HG03095 (cell line): ENCODE data around the gene CHST15.
A peak's percentile ranks its signal among the peaks of the same experiment; 100 is the strongest.
"Not testable (repeated sequence)": the region's sequence is repeated elsewhere in the genome, so short reads cannot be mapped to it uniquely, and the experiment has no call there.

ENCODE experiments used
- ATAC-seq: cut with Tn5 transposase; IDR thresholded peaks from one replicate; pipeline ENCODE4 v1.9.1; 2021; ENCODE audit warnings: moderate library complexity; ENCODE audit not compliant: unreplicated experiment

The CHST15 gene

GRCh38 chr10:124047427-124048152 lies 45.8 kb downstream of the CHST15 start:
- no peak for ATAC-seq

DNA sequence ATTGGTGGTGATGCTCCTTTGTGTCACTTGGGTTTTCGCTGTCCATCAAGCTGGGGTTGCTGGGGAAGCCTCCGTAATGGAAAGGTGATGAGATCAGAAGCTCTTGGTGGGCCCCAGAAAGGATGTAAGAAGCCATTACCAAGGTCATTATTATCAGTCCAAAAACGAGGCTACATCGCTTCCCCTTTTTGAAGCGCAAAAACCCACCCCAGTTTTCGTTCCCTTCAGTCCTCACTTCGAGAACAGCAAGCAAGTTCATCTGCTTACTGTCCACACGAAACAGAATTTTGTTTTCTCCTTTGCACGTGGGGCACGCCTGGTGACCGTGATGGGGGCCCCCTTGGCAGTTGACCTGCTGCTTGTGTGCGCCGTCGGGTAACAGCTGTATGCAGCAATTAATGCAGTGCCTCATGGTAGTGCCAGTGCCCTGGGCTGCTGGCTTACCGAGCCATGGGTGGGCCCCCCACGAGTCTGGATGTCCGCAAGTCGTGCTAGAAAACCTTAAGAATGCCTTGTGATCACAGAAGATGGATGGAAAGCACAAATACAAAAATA lies 47.5 kb downstream of the CHST15 start:
- ATAC-seq = no peak

DNA sequence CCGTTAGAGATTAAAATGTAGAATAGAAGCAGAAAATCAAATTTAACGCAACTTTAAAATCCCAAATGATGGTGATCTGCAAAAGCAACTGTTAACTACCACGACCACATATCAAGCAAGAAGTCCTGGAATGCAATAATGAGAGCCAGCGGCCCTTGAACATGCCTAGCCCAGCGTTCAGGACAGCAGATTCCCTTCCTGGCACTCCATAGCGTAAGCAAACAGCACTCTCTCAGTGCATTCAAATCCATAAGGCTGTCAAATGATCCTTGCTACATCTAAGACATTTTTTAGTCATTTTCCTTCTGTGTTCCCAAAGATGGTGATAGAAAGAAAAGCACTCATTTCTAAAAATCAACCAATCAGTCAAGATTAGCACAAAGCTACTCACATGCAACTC lies 48.1 kb downstream of the CHST15 start:
- ATAC-seq = no peak

DNA sequence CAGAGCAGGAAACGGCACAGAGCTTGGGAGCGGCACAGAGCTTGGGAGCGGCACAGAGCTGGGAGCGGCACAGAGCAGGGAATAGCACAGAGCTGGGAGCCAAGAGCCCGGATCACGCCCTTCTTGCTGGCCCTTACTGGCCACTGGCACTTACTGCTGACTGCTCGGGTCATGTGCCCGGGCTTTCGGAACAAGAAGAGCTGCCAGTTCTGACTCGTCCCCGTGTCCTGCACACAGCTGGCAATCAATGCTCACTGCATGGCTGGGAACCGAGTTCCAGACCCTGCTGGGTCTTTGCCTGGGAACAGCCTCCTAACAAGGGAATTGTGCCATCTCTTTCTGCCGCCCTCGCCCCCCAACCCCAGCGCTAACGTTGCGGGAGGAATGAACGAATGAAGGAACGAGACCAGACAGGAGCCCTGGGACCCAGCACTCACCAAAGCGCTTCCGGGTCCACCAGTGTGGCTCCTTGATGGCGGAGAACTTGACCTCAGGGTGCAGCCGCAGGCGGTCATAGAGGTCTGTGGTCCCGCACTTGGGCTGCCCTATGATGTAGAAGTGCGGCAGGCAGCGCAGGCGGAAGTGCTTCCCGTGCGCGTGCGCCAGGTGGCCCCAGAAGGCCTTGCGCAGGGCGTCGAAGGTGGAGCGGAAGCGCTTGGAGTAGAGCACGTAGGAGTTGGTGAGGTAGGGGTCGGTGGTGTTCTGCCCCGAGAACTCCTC lies 49.1 kb downstream of the CHST15 start:
- ATAC-seq = no peak

GRCh38 chr10:124043310-124044142 lies 49.9 kb downstream of the CHST15 start:
- ATAC-seq = peak; percentile 75

DNA sequence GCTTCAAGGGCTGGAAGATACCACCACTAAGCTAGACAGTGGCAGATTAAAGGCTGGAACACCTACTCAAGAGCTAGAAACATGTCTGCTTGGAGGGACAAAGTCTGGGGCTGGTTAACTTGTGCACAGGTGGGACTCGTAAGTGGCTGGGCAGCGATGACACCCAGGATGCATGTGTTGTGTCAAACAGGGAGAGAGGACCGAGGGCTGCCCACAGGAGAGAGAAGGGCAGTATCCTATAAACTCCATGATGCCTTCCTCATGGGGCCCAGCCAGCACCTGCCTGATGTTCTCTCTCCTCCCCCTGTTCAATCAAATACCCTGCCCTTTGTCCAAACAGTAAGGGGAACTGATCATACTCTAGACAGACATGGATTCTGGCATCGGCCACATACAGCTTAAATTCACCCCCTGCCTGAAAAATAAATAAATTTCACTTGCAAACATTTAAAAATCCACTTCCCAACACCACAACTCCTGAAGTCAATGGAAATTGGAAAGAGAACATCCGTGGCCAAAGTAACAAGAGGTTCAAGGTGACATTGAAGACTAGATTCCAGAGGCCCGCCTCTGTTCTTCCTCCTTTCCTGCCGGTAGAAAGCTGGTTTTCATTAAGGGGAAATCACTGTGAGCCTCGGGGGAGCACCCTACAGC lies 50.6 kb downstream of the CHST15 start:
- no peak for ATAC-seq

GRCh38 chr10:124041675-124042445 lies 51.5 kb downstream of the CHST15 start:
- no peak for ATAC-seq

DNA sequence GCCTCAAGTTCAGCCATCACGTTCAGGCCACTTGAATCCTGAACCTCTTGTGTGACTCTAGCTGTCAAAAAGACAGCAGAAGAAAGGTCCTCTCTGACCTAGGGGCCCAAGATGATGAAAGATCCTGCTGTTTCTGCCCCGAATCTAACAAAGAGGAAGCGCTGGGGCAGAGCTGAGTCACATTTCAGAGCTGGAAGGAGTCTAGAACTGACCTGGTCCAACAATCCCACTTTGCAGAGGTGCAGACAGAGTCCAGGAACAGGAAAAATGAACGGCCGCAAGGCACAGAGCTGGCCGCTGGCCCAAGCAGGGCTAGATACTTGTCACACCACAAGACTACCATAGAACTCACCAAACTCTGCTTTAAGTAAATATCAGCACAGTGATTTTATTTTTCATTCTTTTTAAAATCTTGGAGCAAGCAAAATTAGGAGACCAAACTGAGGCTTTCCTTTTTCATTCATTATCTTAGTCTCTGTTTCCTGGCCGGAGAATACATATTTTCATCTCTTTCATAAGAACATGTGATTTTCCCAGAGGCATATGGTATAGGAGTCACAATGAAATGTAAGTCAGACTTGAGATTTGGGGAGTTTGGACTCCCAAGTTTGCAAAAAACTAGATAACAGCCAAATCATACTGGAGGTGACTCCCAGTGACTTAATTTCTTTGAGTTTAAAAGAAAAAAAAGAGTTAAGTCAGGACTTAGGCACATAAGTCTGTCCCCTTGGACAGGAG lies 52.8 kb downstream of the CHST15 start:
- no peak for ATAC-seq

DNA sequence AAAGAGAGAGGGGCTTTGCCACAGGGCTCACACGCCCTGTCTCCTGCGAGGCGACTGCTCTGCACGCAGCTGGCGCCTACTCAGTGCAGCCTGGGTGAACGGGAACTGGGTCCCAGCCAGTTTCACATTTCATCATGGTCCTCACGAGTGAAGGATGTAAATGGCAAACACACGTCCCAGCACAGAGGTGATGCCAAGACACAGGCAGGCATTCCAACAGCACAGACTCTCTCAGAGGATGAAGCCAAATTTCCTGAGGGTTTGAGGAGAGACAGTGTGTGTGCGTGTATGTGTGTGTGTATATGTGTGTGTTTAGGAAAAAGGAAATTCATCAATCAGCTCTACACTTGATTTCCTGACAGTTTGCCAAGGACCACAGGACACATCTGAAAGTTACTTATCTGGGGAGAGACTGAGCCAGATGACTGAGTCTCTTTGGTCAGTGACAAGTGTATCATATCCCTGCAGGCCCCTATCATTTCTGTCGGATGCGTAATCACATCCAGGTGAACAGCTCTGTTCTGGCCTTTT lies 53.9 kb downstream of the CHST15 start:
- no peak for ATAC-seq

GRCh38 chr10:124037784-124038183 lies 55.6 kb downstream of the CHST15 start:
- ATAC-seq = no peak

DNA sequence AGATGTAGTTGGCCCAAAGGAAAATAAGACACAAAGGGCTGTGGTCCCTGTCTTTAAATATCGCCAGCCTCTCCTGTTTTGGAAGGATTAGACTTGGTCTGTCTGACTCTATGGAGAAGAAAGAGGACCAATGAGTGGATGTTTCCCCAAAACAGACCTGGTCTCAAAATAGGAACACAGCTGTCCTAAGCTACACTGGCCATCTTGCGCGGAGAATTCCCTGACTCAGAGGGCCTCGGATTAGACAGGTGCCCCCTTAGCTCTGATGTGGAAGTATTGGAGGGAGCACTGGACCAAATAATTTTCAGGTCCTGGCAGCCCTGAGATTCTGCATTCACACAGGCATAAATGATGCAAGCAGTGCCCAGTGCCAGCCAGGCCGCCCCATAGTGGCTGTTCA lies 56.1 kb downstream of the CHST15 start:
- no peak for ATAC-seq

DNA sequence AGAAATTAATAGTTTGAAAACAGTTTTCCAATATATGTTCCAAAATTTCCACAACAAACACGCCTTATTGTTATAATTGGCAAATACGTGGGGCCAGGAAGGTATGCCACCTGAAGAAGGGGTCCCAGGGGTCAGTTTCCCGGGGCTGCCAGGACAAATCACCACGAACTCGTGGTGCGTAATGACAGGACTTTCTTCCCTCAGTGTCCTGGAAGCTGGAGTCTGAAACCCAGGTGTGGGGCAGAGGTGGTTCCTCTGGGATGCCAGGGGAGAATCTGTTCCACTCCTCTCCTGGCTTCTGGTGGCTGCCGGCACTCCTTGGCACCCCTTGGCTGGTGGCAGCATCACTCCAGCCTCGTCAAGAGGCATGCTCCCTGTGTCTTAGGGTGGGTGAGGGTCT lies 56.7 kb downstream of the CHST15 start:
- ATAC-seq = no peak

GRCh38 chr10:124035928-124036558 lies 57.4 kb downstream of the CHST15 start:
- peak; percentile 98 for ATAC-seq

DNA sequence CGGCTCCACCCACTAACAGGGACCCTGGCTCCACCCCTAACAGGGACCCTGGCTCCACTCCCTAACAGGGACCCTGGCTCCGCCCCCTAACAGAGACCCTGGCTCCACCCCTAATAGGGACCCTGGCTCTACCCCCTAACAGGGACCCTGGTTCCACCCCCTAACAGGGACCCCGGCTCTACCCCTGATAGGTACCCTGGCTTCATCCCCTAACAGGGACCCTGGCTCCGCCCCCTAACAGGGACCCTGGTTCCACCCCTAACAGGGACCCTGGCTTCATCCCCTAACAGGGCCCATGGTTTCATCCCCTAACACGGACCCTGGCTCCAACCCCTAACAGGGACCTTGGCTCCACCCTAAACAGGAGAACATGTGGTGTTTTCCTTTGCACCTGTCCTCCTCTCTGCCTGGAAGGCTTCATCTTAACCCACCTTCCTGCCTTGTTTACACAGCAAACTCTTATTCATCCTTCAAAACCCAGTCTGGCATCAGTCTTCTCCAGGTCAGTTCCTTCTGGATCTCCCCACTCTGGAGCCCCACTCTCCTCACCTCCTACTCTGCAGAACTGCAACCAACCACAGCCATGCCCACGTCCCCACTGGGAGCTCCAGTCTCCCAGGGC lies 58.0 kb downstream of the CHST15 start:
- no peak for ATAC-seq

- ATAC-seq = not testable (repeated sequence)
These were observed 58.7 kb downstream of the CHST15 start for GRCh38 chr10:124034576-124035305.

DNA sequence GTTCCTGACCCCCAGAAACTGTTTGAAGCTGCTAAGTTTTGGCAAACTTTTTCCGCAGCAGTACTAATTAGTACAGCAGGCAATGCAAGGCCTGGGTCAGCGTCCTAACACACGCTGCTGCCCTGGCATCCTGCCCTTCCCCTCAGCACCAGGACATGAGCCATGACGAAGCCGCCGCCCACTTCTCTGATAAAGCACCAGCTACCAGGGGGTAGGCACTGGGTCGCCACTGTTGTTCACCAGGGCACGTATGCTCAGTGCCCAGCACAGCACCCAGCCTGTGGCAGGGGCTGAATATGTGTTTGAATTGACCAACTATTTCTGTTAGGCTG lies 59.5 kb downstream of the CHST15 start:
- ATAC-seq = no peak

DNA sequence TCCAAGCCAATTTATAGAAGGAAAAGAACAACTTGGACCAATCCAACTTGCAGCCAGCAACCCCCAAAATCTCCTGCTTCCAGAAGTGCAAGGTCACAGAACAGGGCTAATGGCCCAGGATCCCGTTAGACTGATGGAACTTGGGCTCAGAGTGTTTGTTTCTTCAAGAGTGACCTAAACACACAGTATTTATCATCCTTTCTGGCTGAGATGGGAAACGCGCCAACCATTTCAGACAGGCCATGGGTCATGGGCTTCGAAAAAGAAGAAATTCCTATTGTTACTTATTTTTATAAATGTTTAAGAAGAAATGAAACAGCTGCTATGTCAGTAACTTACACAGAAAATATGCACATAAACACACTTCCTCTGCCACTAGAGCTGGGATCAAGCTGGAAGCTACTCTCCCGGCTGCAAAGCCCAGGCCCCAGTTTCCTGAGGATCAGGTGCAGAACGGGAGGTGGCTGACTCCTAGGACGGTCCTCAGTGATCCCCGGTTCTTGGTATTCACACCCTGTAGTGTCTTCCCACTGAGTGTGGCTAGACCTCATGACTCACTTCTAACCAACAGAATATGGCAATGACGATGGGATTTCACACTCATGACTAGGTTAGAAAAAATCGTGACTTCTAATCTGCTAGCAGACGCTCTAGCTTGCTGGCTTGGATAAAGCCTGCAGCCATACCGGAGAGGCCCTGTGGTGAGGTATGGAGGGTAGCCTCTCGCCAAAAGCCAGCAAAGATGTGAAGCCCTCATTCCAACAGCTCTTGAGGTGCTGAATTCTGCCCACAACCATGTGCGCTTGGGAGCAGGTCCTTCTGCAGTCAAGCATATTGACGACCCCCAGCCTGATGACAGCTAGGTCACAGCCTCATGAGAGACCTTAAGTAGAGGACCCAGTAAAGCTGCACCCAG lies 60.2 kb downstream of the CHST15 start:
- ATAC-seq = no peak
